GM12892 (cell line): Measurements from ENCODE around the gene PRF1.

Experiments
- POLR2A ChIP-seq: IDR thresholded peaks from 2 replicates; pipeline ENCODE4 v1.6.1; 2011; ENCODE audit warnings: low read depth, low read length, control low read depth
- POLR2AphosphoS5 ChIP-seq: IDR thresholded peaks from 2 replicates; pipeline ENCODE4 v1.6.1; 2011; ENCODE audit warnings: low read depth, low read length, control low read depth
- TAF1 ChIP-seq: IDR thresholded peaks from 2 replicates; pipeline ENCODE4 v1.6.1; 2011; ENCODE audit warnings: low read depth, mild to moderate bottlenecking, control low read depth, low read length, borderline replicate concordance

GRCh38 chr10:70571236-70571635 lies 31.3 kb downstream of the PRF1 start:
- TF ChIP-seq POLR2A: no peak
- TF ChIP-seq TAF1: no peak
- TF ChIP-seq POLR2AphosphoS5: no peak
